NCI-H526 treated with DMSO at 0.1 percent for 48 hours (cell line): Measurements from ENCODE around the gene TSNAXIP1.
A peak's percentile ranks its signal among the peaks of the same experiment; 100 is the strongest.
"Not testable (repeated sequence)": the region's sequence is repeated elsewhere in the genome, so short reads cannot be mapped to it uniquely, and the experiment has no call there.

Source experiments
- DNase-seq: peaks from one replicate; lab custom pipeline; 2025; lab: John Stamatoyannopoulos, UW

TSNAXIP1 gene

GRCh38 chr16:67837190-67837589 is 30.5 kb downstream of the TSNAXIP1 start:
- not testable (repeated sequence) for DNase-seq

GRCh38 chr16:67837811-67838210 is 31.1 kb downstream of the TSNAXIP1 start:
- DNase-seq, result no peak

GRCh38 chr16:67841198-67841815 is 34.6 kb downstream of the TSNAXIP1 start:
- peak; percentile 30 for DNase-seq

- DNase-seq, result peak; percentile 82
Observed at GRCh38 chr16:67841816-67842508, 35.3 kb downstream of the TSNAXIP1 start, which contains the start of gene THAP11. TSS of gene THAP11 (plus strand) at chr16:67842320. CDS start at chr16:67842555, 235 bp downstream.

- peak; percentile 5 for DNase-seq
Observed at GRCh38 chr16:67842509-67843342, 36.0 kb downstream of the TSNAXIP1 start.

DNA sequence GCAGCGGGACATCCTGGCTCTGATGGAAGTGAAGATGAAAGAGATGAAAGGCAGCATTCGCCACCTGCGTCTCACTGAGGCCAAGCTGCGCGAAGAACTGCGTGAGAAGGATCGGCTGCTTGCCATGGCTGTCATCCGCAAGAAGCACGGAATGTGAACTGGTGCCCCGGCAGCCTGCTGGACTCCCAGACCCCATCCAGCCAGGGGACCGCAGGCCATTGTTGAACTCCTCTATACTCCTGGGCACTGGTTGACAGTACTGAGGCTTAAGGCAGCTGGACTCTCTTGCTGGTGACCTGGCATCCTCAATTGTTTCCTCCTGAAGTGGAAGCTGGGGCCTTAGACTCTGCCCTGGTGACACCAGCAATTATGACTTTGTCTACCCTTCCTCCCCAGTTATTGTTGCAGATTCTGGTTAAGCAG is 36.7 kb downstream of the TSNAXIP1 start:
- no peak for DNase-seq

DNA sequence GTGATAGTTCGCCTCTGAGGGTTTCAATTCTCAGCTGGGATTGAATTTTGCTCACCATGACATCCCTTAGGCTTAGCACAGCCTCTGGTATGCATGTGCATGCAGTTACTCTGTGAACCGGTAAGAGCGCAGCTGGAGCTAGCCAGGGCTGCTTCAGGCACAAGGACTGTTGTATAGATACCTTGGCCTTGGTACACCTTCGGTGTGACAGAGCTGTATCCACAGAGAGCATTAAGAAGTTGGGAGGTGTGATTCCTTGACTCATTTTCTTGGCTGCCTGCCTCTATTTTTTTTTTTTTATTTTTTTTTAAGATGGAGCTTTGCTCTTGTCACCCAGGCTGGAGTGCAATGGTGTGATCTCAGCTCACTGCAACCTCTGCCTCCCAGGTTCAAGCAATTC is 37.8 kb downstream of the TSNAXIP1 start:
- no peak for DNase-seq

- DNase-seq, result no peak
Observed at GRCh38 chr16:67845291-67846062, 38.8 kb downstream of the TSNAXIP1 start.

- no peak for DNase-seq
Observed at GRCh38 chr16:67846063-67846319, 39.3 kb downstream of the TSNAXIP1 start.

DNA sequence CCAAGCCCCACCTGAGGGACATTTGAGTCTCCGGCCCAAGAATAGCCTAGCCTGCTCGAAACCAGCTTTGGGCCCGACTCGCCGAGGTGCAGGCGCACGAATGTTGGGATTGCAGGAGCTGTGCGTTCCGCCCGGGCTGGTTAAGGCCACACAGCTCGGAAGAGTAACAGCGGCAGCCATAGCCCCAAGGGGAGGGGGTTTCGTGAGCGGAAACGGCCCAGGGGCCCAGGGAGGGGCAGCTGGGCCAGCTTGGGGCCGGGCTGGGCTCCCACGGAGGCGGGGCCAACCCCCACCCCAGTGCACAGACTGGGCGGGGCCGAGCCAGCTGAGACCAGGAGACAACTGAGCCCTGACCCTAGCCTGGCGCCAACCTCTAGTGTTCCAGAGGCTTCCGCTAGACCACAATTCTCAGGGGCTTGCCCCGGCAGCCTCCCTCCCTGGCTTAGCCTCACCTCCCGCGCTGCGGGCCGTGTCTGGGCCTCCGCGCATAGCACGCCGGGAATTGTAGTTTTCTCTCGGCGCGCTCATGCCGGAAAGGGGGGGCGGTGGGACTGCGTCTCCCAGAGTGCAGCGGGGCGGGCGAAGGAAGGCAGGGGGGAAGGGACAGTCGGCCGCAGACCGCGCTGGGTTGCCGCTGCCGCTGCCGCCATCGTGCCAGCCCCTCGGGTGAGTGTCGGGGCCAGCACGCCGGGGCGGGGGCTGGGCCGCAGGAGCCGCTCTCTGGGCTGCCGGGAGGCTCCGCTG is 39.8 kb downstream of the TSNAXIP1 start, which contains the start of gene NUTF2:
Gene NUTF2, plus strand, starts transcription at position 614 of the 744 bp plus-strand sequence. CDS start 18,198 bp downstream, outside the sequence.
- peak; percentile 81 for DNase-seq

- DNase-seq, result no peak
Observed at GRCh38 chr16:67847064-67847861, 40.6 kb downstream of the TSNAXIP1 start, which contains the start of gene CENPT. TSS of gene CENPT (minus strand) at chr16:67847693. CDS start at chr16:67833859, 13,834 bp downstream.

DNA sequence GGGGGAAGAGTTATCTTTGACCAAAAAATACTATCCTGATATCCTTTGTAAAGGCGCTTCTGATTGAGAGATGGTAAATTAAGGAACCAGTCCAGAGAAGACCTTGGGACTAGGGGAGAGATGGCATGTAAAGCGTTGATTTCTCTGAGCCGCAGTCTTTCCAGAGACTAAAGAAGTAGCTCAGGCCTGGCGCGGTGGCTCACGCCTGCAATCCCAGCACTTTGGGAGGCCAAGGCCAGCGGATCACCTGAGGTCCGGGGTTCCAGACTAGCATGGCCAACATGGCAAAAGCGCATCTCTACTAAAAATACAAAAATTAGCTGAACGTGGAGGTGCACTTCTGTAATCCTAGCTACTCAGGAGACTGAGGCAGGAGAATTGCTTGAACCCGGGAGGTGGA is 41.4 kb downstream of the TSNAXIP1 start:
- DNase-seq, result no peak

- DNase-seq, result no peak
Observed at GRCh38 chr16:67853670-67854069, 47.0 kb downstream of the TSNAXIP1 start.

- DNase-seq, result no peak
Observed at GRCh38 chr16:67855789-67856188, 49.1 kb downstream of the TSNAXIP1 start.

DNA sequence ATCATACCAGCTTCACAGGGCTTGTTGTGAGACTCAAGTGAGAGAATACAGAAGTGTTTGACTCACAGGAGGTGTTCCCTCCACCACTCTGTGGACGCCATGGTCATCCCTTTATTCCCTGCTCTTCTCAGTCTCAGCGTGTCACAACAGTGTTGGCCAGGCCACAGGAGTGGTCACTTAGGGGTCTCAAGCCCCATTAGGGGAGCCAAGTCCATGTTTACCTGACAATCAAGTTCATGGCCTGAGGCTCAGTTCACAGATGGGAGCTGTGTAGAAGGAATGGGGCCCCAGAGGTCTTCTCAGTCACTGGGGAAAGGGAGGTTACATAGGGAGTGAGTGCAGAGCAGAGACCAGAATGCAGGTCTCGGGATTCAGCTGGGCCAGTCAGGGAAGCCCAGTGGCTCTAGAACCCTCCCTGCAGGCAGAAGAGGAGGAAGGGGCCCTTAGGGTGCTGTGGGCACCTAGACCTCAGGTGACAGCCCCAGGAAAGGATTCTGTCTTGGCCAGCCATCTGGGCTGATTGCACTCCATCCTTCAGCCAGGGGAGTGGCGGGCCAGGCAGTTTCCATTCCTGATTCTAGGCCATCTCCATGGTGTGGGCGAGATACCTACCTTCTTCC is 50.3 kb downstream of the TSNAXIP1 start:
- no peak for DNase-seq

DNA sequence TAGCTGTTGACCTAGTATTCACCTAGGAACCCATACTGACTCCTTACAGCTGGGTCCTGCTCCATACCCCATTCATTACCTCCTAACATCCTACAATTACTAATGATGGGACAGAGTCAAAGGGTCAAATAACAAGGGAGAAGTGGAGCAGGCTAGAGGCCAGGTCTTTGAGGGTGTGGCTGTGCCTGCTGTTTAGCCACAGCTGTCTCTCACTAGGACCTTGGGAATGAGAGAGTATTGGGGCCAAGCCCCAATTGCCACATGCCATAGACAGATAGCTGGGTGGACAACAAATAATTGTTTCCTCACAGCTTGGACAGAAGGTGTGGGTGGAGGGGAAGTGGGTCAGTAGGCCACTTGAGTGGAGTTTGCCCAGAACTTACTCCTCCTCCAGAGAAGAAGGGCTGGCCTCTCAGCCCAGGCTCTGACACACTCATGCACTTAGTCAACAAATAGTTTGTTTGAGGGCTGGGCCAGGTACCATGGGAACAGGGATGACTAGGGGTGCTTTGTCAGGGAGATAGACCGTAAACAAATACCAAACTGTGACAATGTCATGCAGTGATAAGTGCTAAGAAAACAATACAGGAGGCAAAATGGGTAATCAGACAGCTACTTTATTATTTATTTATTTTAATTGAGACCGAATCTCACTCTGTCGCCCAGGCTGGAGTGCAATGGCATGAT is 51.0 kb downstream of the TSNAXIP1 start:
- no peak for DNase-seq

- DNase-seq, result no peak
Observed at GRCh38 chr16:67858500-67858899, 51.8 kb downstream of the TSNAXIP1 start.

- DNase-seq, result no peak
Observed at GRCh38 chr16:67860589-67861398, 54.1 kb downstream of the TSNAXIP1 start.
